Fibroblast of lung (primary cell): ENCODE results near the gene CASP14.

Experiments
- CTCF ChIP-seq, 2 donors: IDR thresholded peaks in 1 of 2; conservative IDR thresholded peaks in 1 of 2; 1 replicate in 1 of 2; 2 replicates in 1 of 2; pipeline ENCODE4 v1.5.1; 2011 to 2012; ENCODE audit warnings: low read length in 2 of 2, control low read depth in 1 of 2, inconsistent platforms in 1 of 2, low read depth in 1 of 2, mild to moderate bottlenecking in 1 of 2
- EZH2 ChIP-seq: IDR thresholded peaks from 2 replicates; pipeline ENCODE4 v1.5.1; 2012; ENCODE audit warnings: low read length, control low read depth, mild to moderate bottlenecking; ENCODE audit errors: missing control alignments

GRCh38 chr19:15098460-15098859, 49.2 kb downstream of the CASP14 start:
- TF ChIP-seq CTCF (conservative IDR thresholded peaks at IDR 0.05 in 1 of 2, IDR thresholded peaks at IDR 0.05 in 1 of 2; ENCODE audit: low read depth in 1 of 2, low read length in 2 of 2), result no peak
- TF ChIP-seq EZH2, result no peak
